NCI-H446 treated with DMSO at 0.1 percent for 48 hours (cell line): ENCODE data around the gene PTPRA.
"Not testable (repeated sequence)": the region's sequence is repeated elsewhere in the genome, so short reads cannot be mapped to it uniquely, and the experiment has no call there.

ENCODE experiments used
- DNase-seq: peaks from one replicate; lab custom pipeline; 2025; lab: John Stamatoyannopoulos, UW

PTPRA gene

DNA sequence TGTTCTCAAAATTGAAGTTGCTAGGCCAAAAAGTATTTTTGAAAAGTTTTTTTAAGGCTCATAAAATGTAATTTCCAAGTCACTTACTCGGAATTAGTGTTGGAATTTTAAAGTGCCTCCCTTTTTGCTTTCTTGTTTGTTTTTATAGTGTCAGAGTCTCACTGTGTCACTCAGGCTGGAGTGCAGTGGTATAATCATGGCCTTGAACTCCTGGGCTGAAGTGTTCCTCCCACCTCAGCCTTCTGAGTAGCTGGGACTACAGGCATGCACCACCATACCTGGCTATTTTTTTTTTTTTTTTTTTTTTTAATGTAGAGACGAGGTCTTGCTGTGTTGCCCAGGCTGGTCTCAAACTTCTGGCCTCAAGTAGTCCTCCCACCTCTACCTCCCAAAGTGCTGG is 130.1 kb downstream of the PTPRA start:
- no peak for DNase-seq

DNA sequence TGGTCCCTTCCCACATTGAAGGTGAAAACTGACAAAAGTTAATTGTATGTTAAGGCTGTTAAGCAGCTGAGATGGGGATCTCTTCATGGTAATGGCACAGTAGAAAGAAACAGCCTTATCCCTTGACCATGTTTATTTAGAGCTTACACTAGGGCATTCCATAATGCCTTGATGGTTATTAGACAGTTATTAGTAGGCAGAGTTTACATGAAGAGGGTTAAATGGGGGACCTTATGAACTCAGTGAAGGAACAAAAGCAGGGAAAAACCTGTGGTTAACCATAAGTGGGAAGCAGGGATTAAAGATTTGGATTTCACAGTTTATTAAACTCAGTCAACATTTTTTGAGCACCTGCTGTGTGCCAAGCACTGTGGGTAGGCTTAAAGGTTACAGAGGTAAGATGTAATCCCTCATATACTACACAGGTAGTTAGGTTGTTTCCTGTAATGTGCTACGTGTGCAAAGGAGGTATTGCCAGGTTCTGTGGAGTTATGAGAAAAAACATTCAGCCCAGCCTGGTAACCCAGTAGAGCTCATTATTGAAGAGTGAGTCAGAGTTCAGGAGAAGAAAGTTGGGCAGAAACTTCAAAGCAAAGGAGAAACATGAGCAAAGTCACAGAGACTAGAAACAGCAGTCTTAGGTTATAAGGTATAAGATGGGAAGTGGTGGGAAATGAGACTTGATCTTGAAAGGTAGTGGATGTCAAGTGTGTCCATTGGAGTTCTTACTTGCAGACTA is 137.9 kb downstream of the PTPRA start:
- no peak for DNase-seq

DNA sequence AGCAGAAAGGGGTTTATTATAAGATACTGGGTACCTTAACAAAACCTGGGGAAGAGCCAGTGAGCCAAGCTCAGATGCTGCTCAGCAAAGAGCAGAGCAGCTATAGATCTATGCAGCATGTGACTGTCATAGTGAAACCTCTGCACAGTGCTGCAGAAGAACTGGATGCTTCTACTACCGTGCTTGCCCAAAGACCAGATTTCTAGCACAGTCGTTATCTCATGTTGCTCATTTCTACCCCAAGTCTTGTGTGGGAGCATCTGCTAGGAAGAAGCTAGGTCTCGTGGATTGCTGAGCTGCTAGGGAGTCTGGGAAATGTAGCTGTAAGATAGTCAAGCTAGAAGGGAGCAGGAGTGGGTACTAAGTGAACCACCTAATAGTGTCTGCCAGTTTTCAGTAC is 138.5 kb downstream of the PTPRA start:
- no peak for DNase-seq

DNA sequence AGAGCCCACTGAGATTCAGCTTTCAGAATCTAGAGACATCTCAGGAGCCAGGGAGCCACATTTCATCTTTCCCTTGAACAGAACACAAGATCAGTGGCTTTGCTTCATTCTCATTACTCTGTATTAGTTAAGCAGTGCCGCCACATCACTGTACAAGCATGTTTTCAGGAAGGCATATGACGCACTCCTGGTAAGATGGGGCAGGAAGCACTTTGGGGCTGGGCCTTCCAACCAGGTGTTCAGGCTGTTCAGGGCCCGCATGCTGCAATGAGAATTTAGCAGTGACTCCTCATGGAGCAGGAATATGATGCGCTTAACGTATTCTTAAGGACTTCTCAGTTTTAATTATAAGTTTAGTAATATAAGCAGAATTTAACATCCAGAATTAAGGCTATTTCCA is 140.5 kb downstream of the PTPRA start:
- DNase-seq: no peak

DNA sequence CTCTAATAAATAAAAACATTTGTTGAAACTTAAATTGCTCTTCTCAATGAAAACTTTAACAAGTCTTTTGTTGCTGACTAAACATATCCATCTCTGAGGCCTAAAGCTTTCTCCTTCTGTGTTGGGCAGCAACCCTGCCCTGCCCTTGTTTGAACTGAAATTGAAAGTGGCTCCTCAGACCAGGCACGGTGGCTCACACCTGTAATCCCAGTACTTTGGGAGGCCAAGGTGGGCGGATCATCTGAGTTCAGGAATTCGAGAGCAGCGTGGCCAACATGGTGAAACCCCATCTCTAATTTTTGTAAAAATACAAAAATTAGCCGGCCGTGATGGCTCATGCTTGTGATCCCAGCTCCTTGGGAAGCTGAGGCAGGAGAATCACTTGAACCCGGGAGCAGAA is 140.9 kb downstream of the PTPRA start:
- no peak for DNase-seq

DNA sequence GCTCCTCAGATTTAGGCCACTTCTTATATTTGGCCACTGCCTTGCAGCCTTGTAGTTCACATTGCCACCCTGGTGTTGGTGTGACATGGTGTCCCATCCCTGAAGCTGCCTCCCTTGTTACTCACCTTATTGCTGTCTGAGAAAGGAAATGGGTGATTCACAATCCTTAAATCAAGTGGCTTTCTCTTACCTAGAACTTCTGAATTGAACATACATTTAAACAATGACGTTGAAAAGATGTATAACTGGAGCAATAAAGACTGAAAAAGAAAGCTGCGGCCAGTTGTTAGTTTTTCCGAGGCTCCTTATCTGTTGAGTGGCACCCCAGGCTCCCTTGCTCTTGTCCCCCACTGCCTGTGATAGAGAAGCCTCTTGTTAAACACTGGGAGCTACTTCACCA is 141.4 kb downstream of the PTPRA start:
- DNase-seq: no peak

DNA sequence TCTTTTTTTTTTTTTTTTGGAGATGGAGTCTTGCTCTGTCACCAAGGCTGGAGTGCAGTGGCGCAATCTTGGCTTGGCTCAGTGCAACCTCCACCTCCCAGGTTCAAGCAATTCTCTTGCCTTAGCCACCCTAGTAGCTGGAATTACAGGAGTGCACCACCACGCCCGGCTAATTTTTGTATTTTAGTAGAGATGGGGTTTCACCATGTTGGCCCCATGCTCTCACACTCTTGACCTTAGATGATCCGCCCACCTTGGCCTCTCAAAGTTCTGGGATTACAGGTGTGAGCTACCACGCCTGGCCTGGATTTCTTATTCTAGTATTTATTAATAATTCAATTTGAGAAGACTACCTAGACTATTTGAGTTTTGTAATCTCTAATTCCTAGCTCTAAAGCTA is 142.0 kb downstream of the PTPRA start:
- DNase-seq: not testable (repeated sequence)

DNA sequence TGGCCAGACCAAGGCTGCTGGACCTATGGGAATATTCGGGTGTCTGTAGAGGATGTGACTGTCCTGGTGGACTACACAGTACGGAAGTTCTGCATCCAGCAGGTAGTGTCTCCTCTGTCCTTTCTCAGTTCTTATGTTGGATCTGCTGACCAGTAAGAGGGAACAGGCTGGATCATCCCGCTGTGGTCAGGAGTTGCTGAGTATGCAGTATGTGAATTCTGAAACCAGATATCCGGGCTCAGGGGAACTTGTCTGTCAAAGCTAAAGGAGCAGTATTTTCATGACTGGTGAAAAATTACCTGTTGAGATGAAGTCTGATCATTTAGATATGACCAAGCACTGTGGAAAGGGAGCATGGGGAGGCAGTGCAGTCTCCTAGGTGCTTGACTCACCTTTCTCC is 148.0 kb downstream of the PTPRA start:
- no peak for DNase-seq

DNA sequence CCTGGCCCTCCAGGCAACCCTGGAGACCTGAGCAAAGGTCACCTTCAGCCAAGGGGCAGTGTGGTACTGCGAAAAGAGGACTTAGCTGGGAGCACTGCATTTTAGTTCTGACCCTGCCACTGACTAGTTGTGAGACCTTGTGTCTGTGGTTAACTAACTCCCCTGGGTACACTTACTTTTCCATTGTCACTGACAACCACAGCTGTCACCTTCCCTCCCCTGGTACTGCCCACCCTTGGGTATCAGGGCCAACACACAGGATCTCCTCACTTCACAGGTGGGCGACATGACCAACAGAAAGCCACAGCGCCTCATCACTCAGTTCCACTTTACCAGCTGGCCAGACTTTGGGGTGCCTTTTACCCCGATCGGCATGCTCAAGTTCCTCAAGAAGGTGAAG is 148.5 kb downstream of the PTPRA start:
- DNase-seq: no peak

DNA sequence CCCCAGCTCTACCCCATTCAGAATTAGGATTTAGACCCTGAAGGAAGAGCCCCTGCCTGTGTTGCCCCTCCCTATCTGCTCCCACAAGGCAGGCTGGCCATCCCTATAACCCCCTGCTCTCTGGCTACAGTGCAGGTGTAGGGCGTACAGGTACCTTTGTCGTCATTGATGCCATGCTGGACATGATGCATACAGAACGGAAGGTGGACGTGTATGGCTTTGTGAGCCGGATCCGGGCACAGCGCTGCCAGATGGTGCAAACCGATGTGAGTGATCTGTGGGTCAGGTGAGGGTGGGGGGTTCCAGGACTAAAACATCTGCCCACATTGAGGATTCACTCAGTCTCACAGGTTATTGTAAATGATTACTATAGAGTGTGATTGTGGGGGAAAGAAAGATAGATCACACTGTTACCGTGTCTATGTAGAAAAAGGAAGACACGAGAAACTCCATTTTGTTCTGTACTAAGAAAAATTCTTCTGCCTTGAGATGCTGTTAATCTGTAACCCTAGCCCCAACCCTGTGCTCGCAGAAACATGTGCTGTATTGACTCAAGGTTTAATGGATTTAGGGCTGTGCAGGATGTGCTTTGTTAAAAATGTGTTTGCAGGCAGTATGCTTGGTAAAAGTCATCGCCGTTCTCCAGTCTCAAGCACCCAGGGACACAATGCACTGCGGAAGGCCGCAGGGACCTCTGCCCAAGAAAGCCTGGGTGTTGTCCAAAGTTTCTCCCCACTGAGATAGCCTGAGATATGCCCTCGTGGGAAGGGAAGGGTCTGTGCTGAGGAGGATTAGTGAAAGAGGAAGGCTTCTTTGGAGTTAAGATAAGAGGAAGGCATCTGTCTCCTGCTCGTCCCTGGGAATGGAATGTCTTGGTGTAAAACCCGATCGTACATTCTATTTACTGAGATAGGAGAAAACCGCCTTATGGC is 149.5 kb downstream of the PTPRA start:
- not testable (repeated sequence) for DNase-seq

DNA sequence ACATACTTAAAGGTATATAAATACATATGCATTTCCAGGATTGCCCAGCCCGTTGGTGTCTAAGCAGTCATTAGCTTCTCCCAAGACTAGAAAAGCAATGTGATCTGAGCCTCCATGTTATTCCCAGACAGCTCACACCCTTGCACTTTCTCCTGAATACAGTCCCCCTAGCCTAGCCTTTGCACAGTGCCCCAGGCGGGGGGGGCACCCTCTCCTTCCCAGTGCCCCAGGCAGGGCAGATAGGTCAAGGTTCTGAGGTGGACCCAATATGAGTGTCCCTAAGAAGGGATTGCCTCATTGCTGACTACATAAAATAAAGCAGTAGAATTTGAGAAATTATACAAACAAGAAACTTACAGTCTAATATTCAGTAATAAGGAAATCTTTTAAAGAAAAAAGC is 154.7 kb downstream of the PTPRA start:
- no peak for DNase-seq

DNA sequence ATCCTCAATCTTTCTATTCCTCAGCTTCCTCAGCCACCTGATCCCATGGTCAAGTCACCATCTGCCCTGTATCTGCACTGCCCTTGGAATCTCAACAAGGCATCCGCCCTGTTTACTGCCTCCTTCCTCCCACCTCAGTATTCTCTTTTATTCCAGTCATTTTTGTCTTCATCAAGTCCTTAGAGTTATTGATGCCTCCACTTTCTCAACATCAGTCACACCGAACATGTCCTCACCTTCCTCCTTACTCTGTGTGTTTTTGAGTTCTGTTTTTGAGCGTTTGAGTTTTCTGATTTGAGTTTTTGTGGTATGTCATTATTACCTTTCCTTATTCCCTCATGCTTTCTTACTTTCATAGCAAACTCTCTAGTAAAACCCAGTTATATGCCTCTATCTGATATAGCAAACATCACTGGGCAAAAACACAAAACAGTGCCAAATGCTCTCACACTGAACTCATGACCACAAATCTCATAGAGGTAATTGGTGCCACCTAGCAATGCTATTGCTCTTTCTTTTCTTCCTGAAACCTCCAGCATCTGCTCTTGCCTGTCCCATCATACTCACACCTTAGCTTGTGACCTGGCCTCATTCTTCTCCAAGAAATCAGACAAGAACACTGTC is 158.4 kb downstream of the PTPRA start:
- no peak for DNase-seq

DNA sequence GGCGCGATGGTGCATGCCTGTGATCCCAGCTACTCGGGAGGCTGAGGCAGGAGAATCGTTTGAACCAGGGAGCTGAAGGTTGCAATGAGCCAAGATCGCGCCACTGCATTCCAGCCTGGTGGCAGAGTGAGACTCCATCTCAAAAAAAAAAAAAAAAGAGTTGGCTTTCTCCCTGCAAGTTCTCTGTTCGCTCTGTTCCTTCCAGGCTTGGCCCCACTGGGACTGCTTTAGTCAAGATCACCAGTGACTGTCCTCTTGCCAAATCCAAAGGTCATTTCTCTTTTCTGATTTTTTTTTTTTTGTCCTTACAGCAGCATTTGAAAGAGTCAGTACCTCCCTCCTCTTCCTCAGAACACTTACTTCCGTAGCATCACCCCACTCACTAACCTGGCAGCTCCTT is 159.3 kb downstream of the PTPRA start:
- DNase-seq: no peak

DNA sequence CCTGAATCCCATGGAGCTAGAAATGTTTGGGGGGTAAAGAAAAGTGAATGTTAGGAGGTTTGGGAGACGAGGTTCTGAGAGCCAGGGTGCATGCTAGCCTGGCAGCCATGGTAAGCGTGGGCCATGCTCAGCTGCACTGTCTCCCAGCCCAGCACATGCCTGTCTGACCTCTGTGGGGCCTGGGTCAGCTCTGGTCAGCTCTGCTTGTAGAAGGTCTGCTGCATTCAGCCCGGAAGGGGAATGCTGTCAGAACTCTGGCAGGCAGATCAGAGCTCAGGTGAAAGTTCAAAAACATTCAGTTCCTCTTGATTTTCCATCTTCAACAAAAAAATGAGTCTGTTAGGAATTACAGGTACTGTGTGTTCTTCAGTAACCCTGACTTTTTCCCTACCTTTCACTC is 164.4 kb downstream of the PTPRA start:
- no peak for DNase-seq

DNA sequence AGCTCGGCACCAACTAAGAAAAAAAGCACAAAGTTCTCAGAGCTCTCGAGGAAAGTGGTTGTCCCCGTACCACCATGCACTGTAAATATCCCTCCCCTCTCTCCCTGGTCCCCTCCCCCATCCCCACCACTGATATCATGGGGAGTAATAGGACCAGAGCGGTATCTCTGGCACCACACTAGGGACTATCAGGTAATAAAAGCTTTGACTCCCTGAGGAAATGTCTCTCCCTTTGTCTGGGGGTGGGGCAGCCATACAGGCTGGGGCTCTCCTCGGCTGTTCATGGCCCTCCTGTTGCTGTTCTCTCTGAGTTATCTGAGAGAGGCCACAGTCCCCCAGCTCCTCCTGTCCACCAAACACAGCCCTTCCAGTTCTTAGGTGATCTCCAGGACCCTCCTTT is 165.2 kb downstream of the PTPRA start:
- DNase-seq: no peak

DNA sequence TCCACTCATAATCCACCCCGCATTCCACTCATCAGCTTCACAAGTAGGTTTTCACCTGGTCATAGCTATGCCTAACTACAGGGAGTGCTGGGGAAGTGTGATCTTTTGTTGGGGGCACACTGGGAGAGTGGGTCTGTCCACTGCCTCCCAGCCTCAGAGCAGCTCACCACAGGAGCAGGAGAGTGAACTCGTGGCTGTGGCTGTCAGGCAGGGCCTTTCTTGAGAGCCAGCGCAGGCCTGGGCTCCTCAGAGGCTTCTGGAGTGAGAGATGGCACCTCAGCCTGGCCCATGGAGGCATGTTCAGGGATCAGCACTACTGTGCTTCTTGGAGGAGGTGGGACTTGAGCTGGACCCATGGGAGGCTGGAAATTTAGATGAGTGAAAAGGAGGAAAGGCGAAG is 166.1 kb downstream of the PTPRA start:
- no peak for DNase-seq

DNA sequence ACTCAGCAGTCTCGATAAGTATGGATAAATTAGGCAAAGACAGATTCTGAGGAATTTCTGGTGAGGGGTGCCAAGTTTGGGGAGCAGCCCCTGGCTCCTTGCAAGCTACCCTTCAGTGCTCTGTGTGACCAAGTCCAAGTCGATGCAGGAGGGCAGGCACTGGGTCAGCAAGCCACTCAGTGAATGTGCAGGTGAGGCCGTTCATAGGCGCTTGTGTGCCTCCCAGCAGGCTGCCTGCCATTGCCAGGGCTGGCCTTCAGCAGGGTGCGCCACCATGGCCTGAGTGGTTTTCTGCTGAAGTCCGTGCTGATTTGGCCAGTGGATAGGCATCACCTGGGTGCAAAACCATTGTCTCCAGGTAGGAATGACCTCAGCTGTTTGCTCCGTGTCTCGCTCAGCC is 166.8 kb downstream of the PTPRA start:
- no peak for DNase-seq

DNA sequence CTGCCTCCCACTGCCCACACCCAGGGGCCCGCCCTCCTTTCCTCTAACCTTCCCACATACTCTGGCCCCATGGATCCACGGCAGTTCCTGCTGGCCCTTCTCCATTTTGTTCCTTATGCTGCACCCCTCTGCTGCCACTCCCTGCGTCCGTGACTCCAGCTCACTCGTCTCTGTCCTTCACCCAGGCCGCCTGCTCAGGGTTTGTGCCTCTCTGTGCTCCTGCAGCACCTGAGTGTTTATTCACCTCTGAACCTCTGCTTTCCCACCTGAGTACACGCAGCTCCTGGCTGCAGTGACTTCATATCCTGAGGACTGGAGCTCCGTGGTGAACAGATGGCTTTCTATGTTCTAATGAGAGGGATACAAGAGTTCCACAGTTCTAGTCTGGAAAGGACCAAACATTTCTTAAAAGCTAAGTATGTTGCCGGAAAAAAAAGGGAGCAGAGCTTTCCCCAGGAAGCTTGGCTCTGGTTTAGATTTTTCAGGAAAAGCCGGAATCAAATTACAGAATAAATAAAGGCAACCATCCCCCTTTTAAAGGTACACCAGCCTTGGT is 168.7 kb downstream of the PTPRA start:
- DNase-seq: no peak

DNA sequence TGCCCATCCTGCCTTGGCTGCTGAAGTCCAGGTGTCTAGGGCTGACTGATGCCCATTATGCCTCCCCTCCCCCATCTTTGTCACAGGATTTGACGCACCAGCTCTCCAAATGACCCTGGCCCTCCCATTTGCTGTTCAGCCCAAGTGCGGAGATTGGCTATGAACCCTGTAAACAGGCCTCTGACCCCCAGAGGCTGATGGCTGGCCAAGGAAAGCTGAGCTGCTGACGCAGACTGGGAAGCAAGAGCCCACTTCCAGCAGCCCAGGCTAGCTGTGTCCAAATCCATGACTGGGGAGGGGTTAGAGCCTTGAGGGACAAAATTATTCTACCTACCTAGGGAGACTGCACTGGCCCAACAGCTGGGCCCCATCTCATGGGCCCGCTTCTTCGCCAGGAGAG is 169.3 kb downstream of the PTPRA start:
- DNase-seq: no peak

DNA sequence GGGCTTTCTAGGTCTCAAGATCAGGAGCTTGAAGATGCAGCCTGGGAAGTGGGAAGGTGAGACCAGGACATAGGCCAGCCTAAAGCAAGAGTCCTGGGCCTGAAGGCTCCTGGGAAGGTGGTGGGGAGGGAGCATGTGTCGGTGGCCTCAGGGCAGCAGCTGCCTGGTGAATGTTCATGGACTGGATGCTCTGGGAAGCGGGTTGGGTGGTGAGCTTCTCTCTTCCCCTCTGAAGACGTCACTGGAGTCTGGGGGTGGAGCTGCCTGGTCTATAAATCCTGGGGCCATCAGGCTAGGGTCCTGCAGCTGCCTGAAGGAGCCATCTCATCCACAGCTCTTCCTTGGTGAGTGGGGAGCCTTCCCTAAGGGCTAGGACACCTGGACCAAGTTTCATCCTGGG is 170.0 kb downstream of the PTPRA start, which contains the start of gene GNRH2:
Gene GNRH2 (plus strand): TSS at position 301 of the 400 bp plus-strand sequence. CDS start 793 bp downstream, outside the sequence.
- DNase-seq: no peak

DNA sequence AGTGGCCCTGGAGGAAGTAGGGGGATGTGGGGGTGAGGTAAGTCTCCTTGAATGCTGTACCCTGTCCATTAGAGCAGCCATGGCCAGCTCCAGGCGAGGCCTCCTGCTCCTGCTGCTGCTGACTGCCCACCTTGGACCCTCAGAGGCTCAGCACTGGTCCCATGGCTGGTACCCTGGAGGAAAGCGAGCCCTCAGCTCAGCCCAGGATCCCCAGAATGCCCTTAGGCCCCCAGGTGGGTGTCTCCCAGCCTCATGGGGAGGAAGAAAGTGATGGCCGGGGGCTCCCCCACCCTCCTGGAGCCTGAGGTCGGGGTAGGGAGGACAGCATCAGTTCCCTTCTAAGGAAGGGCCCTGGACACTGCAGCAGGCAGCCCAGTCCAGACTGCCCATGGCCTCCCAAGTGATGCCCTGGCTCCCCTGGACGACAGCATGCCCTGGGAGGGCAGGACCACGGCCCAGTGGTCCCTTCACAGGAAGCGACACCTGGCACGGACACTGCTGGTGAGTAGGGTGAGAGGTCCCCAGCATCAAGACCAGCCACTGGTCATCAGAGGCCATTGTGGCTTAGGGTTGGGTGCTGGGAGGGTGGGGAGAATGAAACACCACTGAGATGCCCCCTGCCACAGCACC is 171.2 kb downstream of the PTPRA start:
- DNase-seq: no peak
